NB4 (cell line): ENCODE measurements around the gene ALOX5.

Experiments
- DNase-seq: peaks from one replicate; pipeline ENCODE4 v3.0.0; 2010; ENCODE audit warnings: low read depth
- H3K4me3 ChIP-seq: one replicate; pipeline ENCODE4 v1.5.1; 2011; ENCODE audit warnings: mild to moderate bottlenecking, low read depth, low read length, moderate library complexity
- CTCF ChIP-seq: IDR thresholded peaks from one replicate; pipeline ENCODE4 v1.5.1; 2012; ENCODE audit warnings: low read depth, low read length
- MAX ChIP-seq: IDR thresholded peaks from 2 replicates; pipeline ENCODE4 v1.6.1; 2011; ENCODE audit warnings: low read depth, low read length
- MYC ChIP-seq: IDR thresholded peaks from 2 replicates; pipeline ENCODE4 v1.6.1; 2011; ENCODE audit warnings: low read depth, low read length
- POLR2A ChIP-seq: IDR thresholded peaks from 2 replicates; pipeline ENCODE4 v1.6.1; 2011; ENCODE audit warnings: mild to moderate bottlenecking; ENCODE audit not compliant: insufficient read length; ENCODE audit errors: extremely low read depth

ALOX5 gene

GRCh38 chr10:45438466-45439090 lies 64.6 kb downstream of the ALOX5 start:
- no peak overlapping the region for H3K4me3 ChIP-seq
- TF ChIP-seq CTCF: no peak
- TF ChIP-seq POLR2A: no peak
- no peak for TF ChIP-seq MAX
- DNase-seq: no peak

GRCh38 chr10:45439365-45439764 lies 65.3 kb downstream of the ALOX5 start:
- no peak overlapping the region for H3K4me3 ChIP-seq
- TF ChIP-seq MAX: no peak
- no peak for TF ChIP-seq CTCF
- TF ChIP-seq POLR2A: no peak
- no peak for TF ChIP-seq MYC
- DNase-seq: no peak

GRCh38 chr10:45439873-45440272 lies 65.9 kb downstream of the ALOX5 start:
- TF ChIP-seq MAX (no peak), POLR2A (no peak), MYC (no peak), CTCF (no peak)
- DNase-seq: no peak
- no peak overlapping the region for H3K4me3 ChIP-seq

DNA sequence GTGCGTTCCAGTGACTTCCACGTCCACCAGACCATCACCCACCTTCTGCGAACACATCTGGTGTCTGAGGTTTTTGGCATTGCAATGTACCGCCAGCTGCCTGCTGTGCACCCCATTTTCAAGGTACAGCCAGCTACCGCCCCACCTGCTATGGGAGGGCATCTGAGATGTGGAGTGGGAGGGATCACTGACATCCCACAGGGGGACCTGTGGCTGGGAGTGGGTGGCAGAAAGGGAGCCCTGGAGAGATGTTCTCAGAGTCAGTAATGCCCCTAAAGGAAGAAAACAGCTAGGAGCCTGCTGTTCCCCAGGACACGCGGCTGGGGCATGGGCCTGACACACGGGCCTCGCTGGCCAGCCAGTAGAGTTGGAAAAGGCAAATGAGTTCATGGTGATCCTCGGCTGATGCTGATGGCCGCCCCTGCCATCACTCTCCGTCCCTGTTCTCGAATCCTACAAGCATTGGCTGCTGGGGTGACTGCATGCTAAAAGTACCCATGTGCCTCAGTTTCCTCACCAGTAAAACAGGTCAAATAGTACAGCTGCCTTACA lies 66.6 kb downstream of the ALOX5 start:
- no peak overlapping the region for H3K4me3 ChIP-seq
- DNase-seq: no peak
- TF ChIP-seq POLR2A: no peak
- no peak for TF ChIP-seq CTCF
- TF ChIP-seq MAX: no peak
- TF ChIP-seq MYC: no peak

GRCh38 chr10:45441239-45442190 lies 67.5 kb downstream of the ALOX5 start:
- no peak for DNase-seq
- no peak for TF ChIP-seq MYC
- no peak for TF ChIP-seq POLR2A
- TF ChIP-seq MAX: no peak
- TF ChIP-seq CTCF: no peak
- H3K4me3 ChIP-seq: no peak overlapping the region
